GM10266 (cell line): ENCODE results near the gene ZNF81.

Experiments used
- DNase-seq: peaks from one replicate; pipeline ENCODE4 v3.0.0; 2012; ENCODE audit errors: extremely low spot score
- CTCF ChIP-seq: IDR thresholded peaks from 2 replicates; pipeline ENCODE4 v1.5.1; 2012; ENCODE audit warnings: mild to moderate bottlenecking, low read depth; ENCODE audit not compliant: control insufficient read depth, insufficient read depth; ENCODE audit errors: missing control alignments

ZNF81 gene

GRCh38 chrX:47828984-47829383, 7.7 kb upstream of the ZNF81 start:
- TF ChIP-seq CTCF: no peak
- no peak for DNase-seq

GRCh38 chrX:47831788-47832187, 4.9 kb upstream of the ZNF81 start:
- peak; percentile 70 for TF ChIP-seq CTCF
- peak; percentile 26 for DNase-seq

- TF ChIP-seq CTCF: no peak
- no peak for DNase-seq
These were observed 1.7 kb downstream of the ZNF81 start for GRCh38 chrX:47838361-47838760.

GRCh38 chrX:47840111-47840510, 3.4 kb downstream of the ZNF81 start:
- no peak for TF ChIP-seq CTCF
- no peak for DNase-seq

GRCh38 chrX:47843363-47843762, 6.7 kb downstream of the ZNF81 start:
- no peak for DNase-seq
- no peak for TF ChIP-seq CTCF

- no peak for DNase-seq
- no peak for TF ChIP-seq CTCF
These were observed 7.4 kb downstream of the ZNF81 start for GRCh38 chrX:47844117-47844516.

- no peak for DNase-seq
- TF ChIP-seq CTCF: no peak
These were observed 9.3 kb downstream of the ZNF81 start for GRCh38 chrX:47846040-47846439.
